ENCODE data around the gene TIGIT. TPM values are rescaled to one million over a fixed set of nuclear protein-coding genes. Genes with fewer than 3 reads are reported as not detected.
A peak's percentile ranks its signal among the peaks of the same experiment; 100 is the strongest.

Gene TIGIT
- total RNA-seq, 5 donors from 2014 or later (not counting 1 experiment from before 2014, with no cell fraction given): 21.2 to 48.1 (median 39.9) TPM

DNA sequence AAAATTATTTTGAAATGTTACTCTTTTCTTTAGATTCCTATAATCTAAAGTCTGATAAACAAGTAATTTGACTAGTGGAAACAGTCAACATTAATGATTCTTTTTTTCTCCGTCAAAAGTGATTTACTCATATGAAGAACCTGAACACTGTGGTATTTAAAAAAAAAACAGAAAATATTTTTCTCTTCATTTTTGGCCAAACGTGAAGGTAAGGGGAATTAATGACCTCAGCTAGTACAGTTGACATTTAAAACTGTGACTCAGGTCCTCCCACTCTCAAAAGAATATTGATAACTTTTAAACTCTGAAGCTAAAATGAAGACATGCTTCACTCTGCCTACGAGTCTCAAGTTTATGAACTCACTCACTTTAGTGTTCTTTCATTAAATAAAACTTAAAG lies 34.5 kb downstream of the TIGIT start:
- Mint-ChIP-seq H3K27me3 (no peaks in the 10 kb centered on the region), H3K4me1 (peaks cover 49 to 85% (median 84%) of the 10 kb centered on the region in 3 donors), H3K27ac (peak overlapping the region; percentile 50 to 87), H3K4me3 (no peak overlapping the region), H3K36me3 (peaks cover 34% of the 10 kb centered on the region), H3K9me3 (no peaks in the 10 kb centered on the region)
- Histone ChIP-seq H3K4me3 (ENCODE audit: control insufficient read depth in 1 of 2, extremely low read depth in 1 of 2, low read length in 1 of 2) (no peak overlapping the region), H3K4me1 (ENCODE audit: control insufficient read depth in 1 of 2, extremely low read depth in 1 of 2, insufficient read depth in 2 of 2, low read length in 2 of 2) (peaks cover 0 to 8% of the 10 kb centered on the region in 2 experiments), H3K9me3 (no peaks in the 10 kb centered on the region), H3K27ac (ENCODE audit: low read length) (peak overlapping the region; percentile 32), H3K27me3 (replicated peaks in 1 of 2; ENCODE audit: control insufficient read depth in 2 of 2, extremely low read depth in 1 of 2, insufficient read depth in 2 of 2, low read length in 1 of 2) (no peaks in the 10 kb centered on the region), H3K36me3 (ENCODE audit: control insufficient read depth in 2 of 2, extremely low read depth in 1 of 2, insufficient read depth in 1 of 2, low read length in 1 of 2) (no peaks in the 10 kb centered on the region)
- ChIA-PET POLR2A (interaction anchor here in 1 of 2 donors (0.6 kb wide), 1 partner anchor 8 kb away, joined by 3 read pairs; no protein-coding TSS in a partner anchor), CTCF (interaction anchor here (0.5 to 1.5 kb wide), 4 partner anchors 37 to 691 kb away, joined by 3 to 6 read pairs (median 4); no protein-coding TSS in a partner anchor)
- WGBS (ENCODE audit: insufficient coverage): no CpG with 5 or more reads among the region's 3 CpGs
- ATAC-seq (replicated peaks in 1 of 4): no peak
- DNase-seq: no peak

DNA sequence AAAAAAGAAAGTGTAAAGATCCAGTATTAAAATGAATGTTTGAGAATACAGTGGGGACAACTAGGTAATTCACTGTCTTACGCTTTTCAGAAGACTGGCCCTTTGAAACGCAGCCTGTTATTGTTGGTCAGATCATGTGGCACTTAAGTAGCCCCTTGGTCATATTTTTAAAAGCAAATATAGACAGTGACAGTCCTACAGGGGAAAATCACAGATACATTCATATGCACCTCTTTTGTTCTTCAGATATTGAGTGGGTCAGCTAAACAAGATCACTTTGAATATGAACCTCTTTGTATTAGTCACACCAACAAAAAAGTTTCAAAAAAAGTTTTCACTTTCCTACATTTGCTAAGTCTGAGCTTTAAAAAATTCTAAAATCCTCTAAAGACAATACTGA lies 36.0 kb downstream of the TIGIT start:
- peaks cover 36 to 82% (median 82%) of the 10 kb centered on the region in 3 donors for H3K4me1 Mint-ChIP-seq
- Histone ChIP-seq H3K9me3 (no peaks in the 10 kb centered on the region), H3K4me3 (ENCODE audit: control insufficient read depth in 1 of 2, extremely low read depth in 1 of 2, low read length in 1 of 2) (no peak overlapping the region), H3K27ac (ENCODE audit: low read length) (no peak overlapping the region), H3K4me1 (ENCODE audit: control insufficient read depth in 1 of 2, extremely low read depth in 1 of 2, insufficient read depth in 2 of 2, low read length in 2 of 2) (peaks cover 0 to 7% of the 10 kb centered on the region in 2 experiments), H3K36me3 (ENCODE audit: control insufficient read depth in 2 of 2, extremely low read depth in 1 of 2, insufficient read depth in 1 of 2, low read length in 1 of 2) (no peaks in the 10 kb centered on the region), H3K27me3 (replicated peaks in 1 of 2; ENCODE audit: control insufficient read depth in 2 of 2, extremely low read depth in 1 of 2, insufficient read depth in 2 of 2, low read length in 1 of 2) (no peaks in the 10 kb centered on the region)
- no peak overlapping the region for H3K4me3 Mint-ChIP-seq
- ATAC-seq (replicated peaks in 1 of 4): no peak
- peaks cover 34% of the 10 kb centered on the region for H3K36me3 Mint-ChIP-seq
- POLR2A ChIA-PET: interaction anchor here in 1 of 2 donors (0.6 kb wide), 1 partner anchor 33 kb away, joined by 8 read pairs; no protein-coding TSS in a partner anchor
- H3K27me3 Mint-ChIP-seq: no peaks in the 10 kb centered on the region
- no peaks in the 10 kb centered on the region for H3K9me3 Mint-ChIP-seq
- CTCF ChIA-PET: interaction anchor here in 1 of 2 donors (0.7 kb wide), 1 partner anchor 665 kb away, joined by 4 read pairs; no protein-coding TSS in a partner anchor
- 86% methylated on average over 2 of the region's 2 CpGs for WGBS (ENCODE audit: insufficient coverage)
- no peak for DNase-seq
- H3K27ac Mint-ChIP-seq: peak overlapping the region in 1 of 2 donors; percentile 62

DNA sequence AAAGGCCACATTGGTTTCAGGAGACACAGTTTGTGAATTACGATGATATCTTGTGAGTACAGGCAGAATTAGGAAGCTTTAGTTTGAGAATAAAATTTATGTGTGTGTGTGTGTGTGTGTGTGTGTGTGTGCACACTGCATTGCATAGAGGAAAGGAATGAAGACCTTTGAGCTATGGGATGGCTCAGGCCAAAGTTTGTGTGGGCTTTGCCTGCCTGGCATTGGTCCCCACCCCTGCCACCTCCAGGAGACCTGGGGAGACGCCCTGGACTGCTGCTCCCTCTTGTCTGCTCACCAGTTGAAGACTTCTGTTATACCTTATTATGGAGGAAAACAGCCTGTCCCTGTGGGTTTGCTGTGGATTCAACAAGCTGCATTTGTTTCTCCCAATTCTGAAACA lies 37.2 kb downstream of the TIGIT start:
- H3K27me3 ChIP-seq (replicated peaks in 1 of 2; ENCODE audit: control insufficient read depth in 2 of 2, extremely low read depth in 1 of 2, insufficient read depth in 2 of 2, low read length in 1 of 2): no peaks in the 10 kb centered on the region
- Mint-ChIP-seq H3K27me3 (no peaks in the 10 kb centered on the region), H3K9me3 (no peaks in the 10 kb centered on the region), H3K36me3 (peaks cover 35% of the 10 kb centered on the region), H3K4me3 (no peak overlapping the region), H3K4me1 (peaks cover 34 to 81% (median 75%) of the 10 kb centered on the region in 3 donors), H3K27ac (peak overlapping the region; percentile 58)
- no peaks in the 10 kb centered on the region for H3K36me3 ChIP-seq (ENCODE audit: control insufficient read depth in 2 of 2, extremely low read depth in 1 of 2, insufficient read depth in 1 of 2, low read length in 1 of 2)
- H3K4me1 ChIP-seq (ENCODE audit: control insufficient read depth in 1 of 2, extremely low read depth in 1 of 2, insufficient read depth in 2 of 2, low read length in 2 of 2): peaks cover 0 to 7% of the 10 kb centered on the region in 2 experiments
- H3K9me3 ChIP-seq: no peaks in the 10 kb centered on the region
- no peak overlapping the region for H3K27ac ChIP-seq (ENCODE audit: low read length)
- no peak overlapping the region for H3K4me3 ChIP-seq (ENCODE audit: control insufficient read depth in 1 of 2, extremely low read depth in 1 of 2, low read length in 1 of 2)
- POLR2A ChIA-PET: no interaction called here
- 100% methylated on average over 1 of the region's 2 CpGs for WGBS (ENCODE audit: insufficient coverage)
- CTCF ChIA-PET: interaction anchor here in 1 of 2 donors (0.5 kb wide), 1 partner anchor 31 kb away, joined by 6 read pairs; no protein-coding TSS in a partner anchor
- ATAC-seq (replicated peaks in 1 of 4) (no peak), DNase-seq (no peak)

DNA sequence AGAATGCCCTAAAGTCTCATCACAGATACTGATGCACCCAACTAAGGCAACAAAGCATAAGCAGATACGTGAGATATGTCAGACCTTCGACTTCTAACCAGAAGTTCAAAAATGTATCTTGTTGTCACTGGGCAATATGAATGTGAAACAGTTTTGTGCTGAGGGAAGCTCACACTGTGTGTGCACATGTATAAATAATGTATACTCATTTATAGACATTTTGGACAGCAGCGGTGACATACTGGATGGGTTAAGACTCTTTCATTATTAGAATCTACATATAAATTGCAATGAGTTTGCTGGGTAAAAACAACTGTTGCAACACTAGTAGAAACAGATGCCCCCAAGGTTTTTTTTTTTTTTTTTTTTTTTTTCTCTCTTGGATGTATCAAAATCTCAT lies 37.9 kb downstream of the TIGIT start:
- peak overlapping the region; percentile 68 for H3K27ac ChIP-seq (ENCODE audit: low read length)
- H3K36me3 ChIP-seq (ENCODE audit: control insufficient read depth in 2 of 2, extremely low read depth in 1 of 2, insufficient read depth in 1 of 2, low read length in 1 of 2): no peaks in the 10 kb centered on the region
- no CpG with 5 or more reads among the region's 3 CpGs for WGBS (ENCODE audit: insufficient coverage)
- Mint-ChIP-seq H3K4me3 (no peak overlapping the region), H3K4me1 (peaks cover 41 to 81% (median 75%) of the 10 kb centered on the region in 3 donors), H3K36me3 (peaks cover 39% of the 10 kb centered on the region), H3K27ac (peak overlapping the region; percentile 65 to 86), H3K27me3 (no peaks in the 10 kb centered on the region), H3K9me3 (no peaks in the 10 kb centered on the region)
- DNase-seq (no peak), ATAC-seq (replicated peaks in 1 of 4) (no peak)
- peaks cover 0 to 7% of the 10 kb centered on the region in 2 experiments for H3K4me1 ChIP-seq (ENCODE audit: control insufficient read depth in 1 of 2, extremely low read depth in 1 of 2, insufficient read depth in 2 of 2, low read length in 2 of 2)
- POLR2A ChIA-PET: no interaction called here
- CTCF ChIA-PET: no interaction called here
- H3K9me3 ChIP-seq: no peaks in the 10 kb centered on the region
- H3K27me3 ChIP-seq (replicated peaks in 1 of 2; ENCODE audit: control insufficient read depth in 2 of 2, extremely low read depth in 1 of 2, insufficient read depth in 2 of 2, low read length in 1 of 2): no peaks in the 10 kb centered on the region
- H3K4me3 ChIP-seq (ENCODE audit: control insufficient read depth in 1 of 2, extremely low read depth in 1 of 2, low read length in 1 of 2): no peak overlapping the region

- H3K4me1 Mint-ChIP-seq: peaks cover 39 to 77% (median 71%) of the 10 kb centered on the region in 3 donors
- no peaks in the 10 kb centered on the region for H3K36me3 ChIP-seq (ENCODE audit: control insufficient read depth in 2 of 2, extremely low read depth in 1 of 2, insufficient read depth in 1 of 2, low read length in 1 of 2)
- no peaks in the 10 kb centered on the region for H3K27me3 ChIP-seq (replicated peaks in 1 of 2; ENCODE audit: control insufficient read depth in 2 of 2, extremely low read depth in 1 of 2, insufficient read depth in 2 of 2, low read length in 1 of 2)
- DNase-seq (peak in 1 of 35 experiments; percentile 25), ATAC-seq (replicated peaks in 1 of 4) (peak; percentile 37 to 62 (median 52))
- no peak overlapping the region for H3K4me3 ChIP-seq (ENCODE audit: control insufficient read depth in 1 of 2, extremely low read depth in 1 of 2, low read length in 1 of 2)
- H3K9me3 ChIP-seq: no peaks in the 10 kb centered on the region
- H3K4me1 ChIP-seq (ENCODE audit: control insufficient read depth in 1 of 2, extremely low read depth in 1 of 2, insufficient read depth in 2 of 2, low read length in 2 of 2): peaks cover 0 to 7% of the 10 kb centered on the region in 2 experiments
- H3K27ac Mint-ChIP-seq: peak overlapping the region; percentile 65 to 86
- WGBS (ENCODE audit: insufficient coverage): no CpG with 5 or more reads among the region's 5 CpGs
- H3K27ac ChIP-seq (ENCODE audit: low read length): peak overlapping the region; percentile 68
- H3K36me3 Mint-ChIP-seq: peaks cover 39% of the 10 kb centered on the region
- no peaks in the 10 kb centered on the region for H3K9me3 Mint-ChIP-seq
- H3K4me3 Mint-ChIP-seq: peak overlapping the region in 2 of 3 donors; percentile 6 to 27
- ChIA-PET CTCF (no interaction called here), POLR2A (no interaction called here)
- H3K27me3 Mint-ChIP-seq: no peaks in the 10 kb centered on the region
Observed at GRCh38 chr3:114332342-114333179, 38.7 kb downstream of the TIGIT start.

GRCh38 chr3:114333180-114333922 lies 39.5 kb downstream of the TIGIT start:
- Mint-ChIP-seq H3K4me1 (peaks cover 35 to 77% (median 70%) of the 10 kb centered on the region in 3 donors), H3K4me3 (no peak overlapping the region), H3K9me3 (no peaks in the 10 kb centered on the region), H3K27ac (peak overlapping the region; percentile 65 to 86), H3K27me3 (no peaks in the 10 kb centered on the region), H3K36me3 (peaks cover 37% of the 10 kb centered on the region)
- ChIA-PET CTCF (interaction anchor here in 1 of 2 donors (1.8 kb wide), 1 partner anchor 42 kb away, joined by 5 read pairs; no protein-coding TSS in a partner anchor), POLR2A (no interaction called here)
- H3K27ac ChIP-seq (ENCODE audit: low read length): peak overlapping the region; percentile 68
- H3K9me3 ChIP-seq: no peaks in the 10 kb centered on the region
- H3K4me3 ChIP-seq (ENCODE audit: control insufficient read depth in 1 of 2, extremely low read depth in 1 of 2, low read length in 1 of 2): no peak overlapping the region
- no peak for DNase-seq
- peak in 1 of 4 experiments; percentile 20 for ATAC-seq (replicated peaks in 1 of 4)
- 63% methylated on average over 1 of the region's 4 CpGs for WGBS (ENCODE audit: insufficient coverage)
- peaks cover 0 to 10% of the 10 kb centered on the region in 2 experiments for H3K4me1 ChIP-seq (ENCODE audit: control insufficient read depth in 1 of 2, extremely low read depth in 1 of 2, insufficient read depth in 2 of 2, low read length in 2 of 2)
- no peaks in the 10 kb centered on the region for H3K27me3 ChIP-seq (replicated peaks in 1 of 2; ENCODE audit: control insufficient read depth in 2 of 2, extremely low read depth in 1 of 2, insufficient read depth in 2 of 2, low read length in 1 of 2)
- H3K36me3 ChIP-seq (ENCODE audit: control insufficient read depth in 2 of 2, extremely low read depth in 1 of 2, insufficient read depth in 1 of 2, low read length in 1 of 2): no peaks in the 10 kb centered on the region
